H9 (cell line): ENCODE measurements around the gene LRRC15. TPM values are rescaled to one million over a fixed set of nuclear protein-coding genes. Genes with fewer than 3 reads are reported as not detected.

Experiments
- DNase-seq: peaks from one replicate; pipeline ENCODE4 v3.0.0-alpha.2; 2017
- H2AFZ ChIP-seq: one replicate; pipeline ENCODE4 v1.6.1; 2013; ENCODE audit warnings: mild to moderate bottlenecking, low read length, control low read depth, moderate library complexity
- H2AK5ac ChIP-seq: 2 replicates; pipeline ENCODE4 v1.6.1; 2013; ENCODE audit warnings: low read length, control low read depth, mixed read lengths; ENCODE audit not compliant: insufficient read length
- H2BK120ac ChIP-seq: one replicate; pipeline ENCODE4 v1.6.1; 2013; ENCODE audit warnings: low read depth, mild to moderate bottlenecking, low read length, control low read depth, inconsistent platforms; ENCODE audit not compliant: poor library complexity, severe bottlenecking
- H2BK12ac ChIP-seq: 2 replicates; pipeline ENCODE4 v1.6.1; 2013; ENCODE audit warnings: low read length, control low read depth, mixed read lengths, low read depth; ENCODE audit not compliant: insufficient read length
- H2BK15ac ChIP-seq: 2 replicates; pipeline ENCODE4 v1.6.1; 2013; ENCODE audit warnings: low read depth, low read length, control low read depth
- H2BK20ac ChIP-seq: one replicate; pipeline ENCODE4 v1.6.1; 2013; ENCODE audit warnings: low read depth, mild to moderate bottlenecking, low read length, control low read depth, inconsistent platforms; ENCODE audit not compliant: poor library complexity, severe bottlenecking
- H2BK5ac ChIP-seq: 2 replicates; pipeline ENCODE4 v1.6.1; 2013; ENCODE audit warnings: low read length, control low read depth, mixed read lengths; ENCODE audit not compliant: insufficient read length
- H3K14ac ChIP-seq: 2 replicates; pipeline ENCODE4 v1.6.1; 2013; ENCODE audit warnings: low read length, control low read depth; ENCODE audit not compliant: insufficient read depth
- H3K18ac ChIP-seq: 2 replicates; pipeline ENCODE4 v1.6.1; 2013; ENCODE audit warnings: low read depth, mild to moderate bottlenecking, mixed read lengths, low read length, control low read depth; ENCODE audit not compliant: insufficient read length
- H3K23ac ChIP-seq: 2 replicates; pipeline ENCODE4 v1.6.1; 2013; ENCODE audit warnings: low read length, control low read depth, mixed read lengths, low read depth; ENCODE audit not compliant: insufficient read length
- H3K23me2 ChIP-seq: 2 replicates; pipeline ENCODE4 v1.6.1; 2013; ENCODE audit warnings: low read depth, mild to moderate bottlenecking, mixed read lengths, low read length, control low read depth; ENCODE audit not compliant: insufficient read length, poor library complexity, severe bottlenecking
- H3K27ac ChIP-seq: 2 replicates; pipeline ENCODE4 v1.5.1; 2013; ENCODE audit warnings: low read length, control low read depth, mixed read lengths, low read depth; ENCODE audit not compliant: insufficient read length
- H3K27me3 ChIP-seq: 2 replicates; pipeline ENCODE4 v1.6.1; 2013; ENCODE audit warnings: low read length, control low read depth, inconsistent platforms; ENCODE audit not compliant: insufficient read depth
- H3K4ac ChIP-seq: 2 replicates; pipeline ENCODE4 v1.6.1; 2013; ENCODE audit warnings: low read depth, mild to moderate bottlenecking, control low read depth, inconsistent platforms, low read length, moderate library complexity
- H3K4me1 ChIP-seq: 2 replicates; pipeline ENCODE4 v1.6.1; 2013; ENCODE audit warnings: low read length, control low read depth, inconsistent platforms; ENCODE audit not compliant: insufficient read depth
- H3K4me2 ChIP-seq: 2 replicates; pipeline ENCODE4 v1.6.1; 2013; ENCODE audit warnings: low read length, control low read depth, mixed read lengths; ENCODE audit not compliant: insufficient read length, insufficient read depth
- H3K56ac ChIP-seq: 2 replicates; pipeline ENCODE4 v1.6.1; 2013; ENCODE audit warnings: low read depth, mild to moderate bottlenecking, mixed read lengths, low read length, control low read depth; ENCODE audit not compliant: insufficient read length
- H3K79me1 ChIP-seq: 2 replicates; pipeline ENCODE4 v1.6.1; 2013; ENCODE audit warnings: low read depth, mild to moderate bottlenecking, moderate library complexity, low read length, control low read depth, inconsistent platforms; ENCODE audit not compliant: insufficient read depth, poor library complexity, severe bottlenecking
- H3K79me2 ChIP-seq: 2 replicates; pipeline ENCODE4 v1.6.1; 2013; ENCODE audit warnings: low read length, control low read depth, inconsistent platforms; ENCODE audit not compliant: insufficient read depth
- H3K9ac ChIP-seq: 2 replicates; pipeline ENCODE4 v1.6.1; 2013; ENCODE audit warnings: low read length, control low read depth, mixed read lengths; ENCODE audit not compliant: insufficient read length; ENCODE audit errors: extremely low read depth
- H3K9me3 ChIP-seq: one replicate; pipeline ENCODE4 v1.6.1; 2013; ENCODE audit warnings: low read depth, low read length, inconsistent platforms; ENCODE audit not compliant: control insufficient read depth
- H3T11ph ChIP-seq: one replicate; pipeline ENCODE4 v1.6.1; 2013; ENCODE audit warnings: mild to moderate bottlenecking, low read length, control low read depth, inconsistent platforms
- H4K20me1 ChIP-seq: one replicate; pipeline ENCODE4 v1.6.1; 2013; ENCODE audit not compliant: control insufficient read depth, insufficient read length, insufficient read depth
- H4K5ac ChIP-seq: 2 replicates; pipeline ENCODE4 v1.6.1; 2013; ENCODE audit warnings: low read depth, mild to moderate bottlenecking, mixed read lengths, low read length, control low read depth; ENCODE audit not compliant: insufficient read length
- H4K8ac ChIP-seq: replicated peaks from 2 replicates; pipeline ENCODE4 v1.6.1; 2013; ENCODE audit warnings: low read length, control low read depth, mixed read lengths, low read depth; ENCODE audit not compliant: insufficient read length
- H4K91ac ChIP-seq: 2 replicates; pipeline ENCODE4 v1.6.1; 2013; ENCODE audit warnings: low read depth, mild to moderate bottlenecking, moderate library complexity, mixed read lengths, low read length, control low read depth; ENCODE audit not compliant: insufficient read length
- H3K27ac Mint-ChIP-seq, 3 experiments: 2 replicates in 2 of 3; 3 replicates in 1 of 3; pipeline ENCODE4 v1.8.0; 2020 to 2021; ENCODE audit warnings: mixed read lengths in 3 of 3, mild to moderate bottlenecking in 1 of 3, moderate library complexity in 1 of 3
- H3K27me3 Mint-ChIP-seq: 2 replicates; pipeline ENCODE4 v1.8.0; 2021; ENCODE audit warnings: low read depth, mild to moderate bottlenecking, moderate library complexity, mixed read lengths
- H3K36me3 Mint-ChIP-seq, 3 experiments: 2 replicates in 2 of 3; 3 replicates in 1 of 3; pipeline ENCODE4 v1.8.0; 2020 to 2021; ENCODE audit warnings: low read depth in 3 of 3, mixed read lengths in 3 of 3; ENCODE audit not compliant: insufficient read depth in 1 of 3
- H3K4me1 Mint-ChIP-seq, 2 experiments: 2 replicates each; pipeline ENCODE4 v1.8.0; 2020; ENCODE audit warnings: mixed read lengths in 2 of 2
- H3K4me3 Mint-ChIP-seq, 2 experiments: 2 replicates in 1 of 2; 3 replicates in 1 of 2; pipeline ENCODE4 v1.8.0; 2020 to 2021; ENCODE audit warnings: mild to moderate bottlenecking in 2 of 2, mixed read lengths in 2 of 2, moderate library complexity in 1 of 2
- H3K9me3 Mint-ChIP-seq, 2 experiments: 2 replicates in 1 of 2; 3 replicates in 1 of 2; pipeline ENCODE4 v1.8.0; 2020; ENCODE audit warnings: mild to moderate bottlenecking in 2 of 2, mixed read lengths in 2 of 2, moderate library complexity in 1 of 2
- CTCF ChIP-seq: fragments of 200-600 bp; sonication (generic); conservative IDR thresholded peaks from 3 replicates; pipeline ENCODE4 v1.8.0; 2021; ENCODE audit warnings: antibody characterized with exemption, mild to moderate bottlenecking
- WGBS: extraction: QIAGEN DNeasy Blood & Tissue Kit; methylation state at CpG from one replicate; pipeline ENCODE4 v1.1.7; 2013; ENCODE audit warnings: missing lambda C conversion rate, low lambda C conversion rate, mixed read lengths; ENCODE audit not compliant: insufficient read length; ENCODE audit errors: extremely low coverage; 5-methylcytosine and 5-hydroxymethylcytosine counted together
- total RNA-seq: library from RNA; stranded (reverse); gene quantifications from 2 replicates; pipeline ENCODE4 v1.2.1, GENCODE V29; 2021

Gene LRRC15
- total RNA-seq, 1 experiment from 2014 or later, result 0.07 TPM

DNA sequence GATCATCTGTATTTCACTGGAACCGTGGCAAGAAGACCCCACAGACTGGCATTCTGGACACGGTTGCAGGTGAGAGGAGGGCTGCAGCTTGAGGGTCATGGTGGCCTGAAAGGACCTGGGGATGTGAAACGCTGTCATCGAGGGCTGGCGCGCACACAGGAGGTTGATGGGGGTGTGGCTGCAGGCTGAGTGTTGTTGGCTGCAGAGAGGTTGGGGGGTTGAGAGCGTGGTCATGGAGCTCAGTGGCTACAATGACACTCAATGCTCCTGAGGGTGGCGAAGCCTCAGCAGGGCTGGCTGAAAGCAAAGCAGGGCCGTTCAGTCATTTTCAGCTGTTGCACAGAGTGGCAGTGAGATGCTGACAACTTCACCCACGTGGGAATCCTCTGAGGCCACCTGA lies 39.4 kb downstream of the LRRC15 start:
- peaks cover 11% of the 10 kb centered on the region; the same call in 1 of the 2 replicates for H3K27me3 ChIP-seq
- H2AFZ ChIP-seq, result no peak overlapping the region
- H3K4me3 Mint-ChIP-seq, result no peak overlapping the region

More for the DNA sequence above, 39.4 kb downstream of the LRRC15 start:
- no peak overlapping the region for H3K56ac ChIP-seq
- H3K4me1 ChIP-seq, result no peaks in the 10 kb centered on the region
- no peak overlapping the region for H4K91ac ChIP-seq
- H3K4me2 ChIP-seq, result no peak overlapping the region
- peaks cover 39% of the 10 kb centered on the region for H3K27me3 Mint-ChIP-seq
- DNase-seq, result no peak
- no peak overlapping the region for H3K4ac ChIP-seq
- no peak overlapping the region for H3K23ac ChIP-seq
- H3K9ac ChIP-seq, result no peak overlapping the region
- WGBS, result no CpG with 5 or more reads among the region's 10 CpGs
- H2BK12ac ChIP-seq, result no peak overlapping the region
- no peaks in the 10 kb centered on the region; a peak in 1 of 7 replicates for H3K36me3 Mint-ChIP-seq
- no peak overlapping the region for H3K18ac ChIP-seq
- no peak overlapping the region for H3K27ac ChIP-seq
- no peak overlapping the region for H3T11ph ChIP-seq
- peaks cover 5% of the 10 kb centered on the region for H3K23me2 ChIP-seq
- no peak overlapping the region for H2BK15ac ChIP-seq
- no peak overlapping the region for H4K8ac ChIP-seq
- no peaks in the 10 kb centered on the region; a peak in 1 of 5 replicates for H3K9me3 Mint-ChIP-seq
- no peak overlapping the region for H2AK5ac ChIP-seq
- H3K79me1 ChIP-seq, result no peaks in the 10 kb centered on the region
- no peak overlapping the region for H4K5ac ChIP-seq
- H3K9me3 ChIP-seq, result no peaks in the 10 kb centered on the region
- H3K4me1 Mint-ChIP-seq, result peaks cover 17 to 24% of the 10 kb centered on the region in 2 experiments
- no peak overlapping the region for H2BK120ac ChIP-seq
- H3K27ac Mint-ChIP-seq, result no peak overlapping the region
- no peak overlapping the region for H3K14ac ChIP-seq
- H2BK20ac ChIP-seq, result no peak overlapping the region
- TF ChIP-seq CTCF, result no peak
- peaks cover 5% of the 10 kb centered on the region for H4K20me1 ChIP-seq
- no peak overlapping the region for H2BK5ac ChIP-seq
- no peaks in the 10 kb centered on the region for H3K79me2 ChIP-seq
